ENCODE data around the gene ZNF444. TPM values are rescaled to one million over a fixed set of nuclear protein-coding genes. Genes with fewer than 3 reads are reported as not detected.

Gene ZNF444
- total RNA-seq, 2 donors from 2014 or later: 50.2 to 58.8 TPM

DNA sequence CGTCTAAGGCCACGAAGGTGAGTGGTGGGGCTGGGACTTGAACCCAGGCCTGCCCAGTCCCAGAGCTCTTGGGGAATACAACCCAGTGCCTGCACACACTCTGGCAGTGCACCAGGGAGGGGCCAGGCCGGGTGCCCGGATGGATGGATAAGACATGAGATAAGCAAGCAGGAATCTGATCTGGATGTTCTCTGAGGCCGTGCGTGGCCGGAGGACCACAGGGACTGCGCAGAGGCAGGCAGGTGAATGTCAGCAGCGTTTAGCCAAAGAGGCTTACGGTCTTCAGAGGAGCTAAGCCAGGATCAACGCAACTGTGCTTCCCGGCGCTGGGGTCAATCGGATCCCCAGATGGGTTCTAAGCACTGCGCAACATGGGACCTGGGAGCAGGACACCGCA, 21.5 kb upstream of the ZNF444 start:
- peak overlapping the region; percentile 72 for H3K4me3 Mint-ChIP-seq
- TF ChIP-seq, protein P1, sequence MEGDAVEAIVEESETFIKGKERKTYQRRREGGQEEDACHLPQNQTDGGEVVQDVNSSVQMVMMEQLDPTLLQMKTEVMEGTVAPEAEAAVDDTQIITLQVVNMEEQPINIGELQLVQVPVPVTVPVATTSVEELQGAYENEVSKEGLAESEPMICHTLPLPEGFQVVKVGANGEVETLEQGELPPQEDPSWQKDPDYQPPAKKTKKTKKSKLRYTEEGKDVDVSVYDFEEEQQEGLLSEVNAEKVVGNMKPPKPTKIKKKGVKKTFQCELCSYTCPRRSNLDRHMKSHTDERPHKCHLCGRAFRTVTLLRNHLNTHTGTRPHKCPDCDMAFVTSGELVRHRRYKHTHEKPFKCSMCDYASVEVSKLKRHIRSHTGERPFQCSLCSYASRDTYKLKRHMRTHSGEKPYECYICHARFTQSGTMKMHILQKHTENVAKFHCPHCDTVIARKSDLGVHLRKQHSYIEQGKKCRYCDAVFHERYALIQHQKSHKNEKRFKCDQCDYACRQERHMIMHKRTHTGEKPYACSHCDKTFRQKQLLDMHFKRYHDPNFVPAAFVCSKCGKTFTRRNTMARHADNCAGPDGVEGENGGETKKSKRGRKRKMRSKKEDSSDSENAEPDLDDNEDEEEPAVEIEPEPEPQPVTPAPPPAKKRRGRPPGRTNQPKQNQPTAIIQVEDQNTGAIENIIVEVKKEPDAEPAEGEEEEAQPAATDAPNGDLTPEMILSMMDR (conservative IDR thresholded peaks at IDR 0.05): no peak
- no peak overlapping the region for H3K27ac ChIP-seq (ENCODE audit: low read depth, low read length)

DNA sequence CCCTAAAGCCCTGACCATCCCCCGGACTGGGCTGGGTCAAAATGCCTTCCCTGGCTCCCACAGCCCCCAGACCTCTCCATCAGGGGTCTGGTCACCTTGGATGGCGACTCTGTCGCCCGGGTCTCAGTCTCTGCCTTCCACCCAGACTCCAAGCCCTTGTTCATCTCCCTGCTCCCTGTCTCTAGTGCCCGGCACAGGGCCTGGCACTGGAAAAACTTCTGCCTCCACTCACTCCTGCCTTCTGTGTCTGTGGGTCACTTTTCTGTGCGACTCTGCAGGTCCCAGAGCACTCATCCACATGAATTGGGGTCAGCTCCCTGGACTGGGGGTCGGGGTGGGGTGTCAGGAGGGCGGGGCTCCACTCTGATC, 21.1 kb upstream of the ZNF444 start:
- H3K27me3 Mint-ChIP-seq (ENCODE audit: insufficient read depth): no peaks in the 10 kb centered on the region
- Histone ChIP-seq H3K9ac (ENCODE audit: extremely low read depth, low read length, poor library complexity, severe bottlenecking) (peak overlapping the region; percentile 68), H3K36me3 (ENCODE audit: control insufficient read depth, insufficient read depth, low read length) (peaks cover 14% of the 10 kb centered on the region), H3K27me3 (ENCODE audit: control insufficient read depth, insufficient read depth, low read length, poor library complexity, severe bottlenecking) (no peaks in the 10 kb centered on the region), H3K4me3 (ENCODE audit: low read length) (peak overlapping the region; percentile 87), H3K9me3 (ENCODE audit: control insufficient read depth, low read length) (no peaks in the 10 kb centered on the region), H3K27ac (ENCODE audit: low read depth, low read length) (peak overlapping the region; percentile 58), H3K4me1 (ENCODE audit: control insufficient read depth, insufficient read depth, low read length) (peaks cover 3% of the 10 kb centered on the region)
- H3K9me3 Mint-ChIP-seq: no peaks in the 10 kb centered on the region
- whole genome bisulfite sequencing, 2 experiments (ENCODE audit: insufficient coverage in 1 of 2, insufficient read length in 1 of 2): 21 to 25% methylated on average over 2 to 8 of the region's 8 CpGs
- TF ChIP-seq, protein P1 (conservative IDR thresholded peaks at IDR 0.05): no peak
- peak overlapping the region; percentile 90 for H3K27ac Mint-ChIP-seq
- no peak for DNase-seq
- H3K4me3 Mint-ChIP-seq: peak overlapping the region; percentile 72
- H3K4me1 Mint-ChIP-seq: peaks cover 24% of the 10 kb centered on the region
- peaks cover 7% of the 10 kb centered on the region for H3K36me3 Mint-ChIP-seq (ENCODE audit: low read depth)

More for the DNA sequence above, 21.5 kb upstream of the ZNF444 start:
- H3K36me3 Mint-ChIP-seq (ENCODE audit: low read depth): peaks cover 7% of the 10 kb centered on the region
- Histone ChIP-seq H3K36me3 (ENCODE audit: control insufficient read depth, insufficient read depth, low read length) (peaks cover 19% of the 10 kb centered on the region), H3K4me3 (ENCODE audit: low read length) (peak overlapping the region; percentile 87), H3K9ac (ENCODE audit: extremely low read depth, low read length, poor library complexity, severe bottlenecking) (peak overlapping the region; percentile 68), H3K9me3 (ENCODE audit: control insufficient read depth, low read length) (no peaks in the 10 kb centered on the region), H3K27me3 (ENCODE audit: control insufficient read depth, insufficient read depth, low read length, poor library complexity, severe bottlenecking) (no peaks in the 10 kb centered on the region), H3K4me1 (ENCODE audit: control insufficient read depth, insufficient read depth, low read length) (peaks cover 3% of the 10 kb centered on the region)
- DNase-seq: no peak
- no peaks in the 10 kb centered on the region for H3K9me3 Mint-ChIP-seq
- 82 to 83% methylated on average over 15 to 16 of the region's 16 CpGs for WGBS, 2 experiments (ENCODE audit: insufficient coverage in 1 of 2, insufficient read length in 1 of 2)
- H3K4me1 Mint-ChIP-seq: peaks cover 28% of the 10 kb centered on the region
- no peaks in the 10 kb centered on the region for H3K27me3 Mint-ChIP-seq (ENCODE audit: insufficient read depth)
- peak overlapping the region; percentile 90 for H3K27ac Mint-ChIP-seq

DNA sequence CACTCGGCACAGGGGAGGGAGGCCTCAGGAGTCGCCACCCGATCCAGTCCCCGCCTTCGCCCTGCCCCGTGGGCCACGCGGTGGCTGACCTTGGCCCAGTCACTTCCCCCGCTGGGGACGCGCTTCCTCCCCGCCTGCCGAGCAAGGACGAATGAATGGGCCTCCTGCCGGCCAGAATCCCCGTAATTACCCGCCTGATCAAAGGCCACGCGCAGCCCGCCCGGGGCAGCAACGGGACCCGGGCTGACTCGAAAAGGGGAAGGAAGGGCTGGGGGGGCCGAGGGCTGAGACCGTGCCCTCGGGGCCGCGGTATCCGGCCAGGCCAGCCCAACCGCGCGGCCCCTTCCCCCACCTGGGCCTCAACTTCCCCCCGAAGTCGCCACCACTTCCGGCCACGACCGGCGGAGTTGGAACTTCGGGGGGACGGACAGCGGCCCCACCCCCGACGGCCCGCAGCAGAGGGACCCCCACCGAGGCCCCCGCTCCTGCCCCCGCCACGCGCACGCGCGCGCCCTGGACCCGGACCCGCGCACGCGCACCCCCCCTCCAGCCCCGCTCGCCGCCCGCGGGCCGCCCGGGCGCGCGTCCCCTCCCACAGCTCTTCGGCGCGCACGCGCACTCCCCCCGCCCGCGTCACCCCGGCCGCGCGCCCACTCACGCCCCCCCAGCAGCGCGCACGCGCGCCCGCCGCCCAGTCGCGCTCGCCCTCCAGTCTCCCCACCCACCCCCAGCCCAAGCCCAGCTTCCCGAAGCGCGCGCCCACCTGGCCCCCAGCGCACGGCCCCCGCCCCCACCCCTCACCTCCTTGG, 20.5 kb upstream of the ZNF444 start:
- no peaks in the 10 kb centered on the region for H3K27me3 Mint-ChIP-seq (ENCODE audit: insufficient read depth)
- Histone ChIP-seq H3K4me3 (ENCODE audit: low read length) (peak overlapping the region; percentile 87), H3K36me3 (ENCODE audit: control insufficient read depth, insufficient read depth, low read length) (peaks cover 11% of the 10 kb centered on the region), H3K4me1 (ENCODE audit: control insufficient read depth, insufficient read depth, low read length) (peaks cover 3% of the 10 kb centered on the region), H3K9ac (ENCODE audit: extremely low read depth, low read length, poor library complexity, severe bottlenecking) (peak overlapping the region; percentile 68), H3K9me3 (ENCODE audit: control insufficient read depth, low read length) (no peaks in the 10 kb centered on the region), H3K27me3 (ENCODE audit: control insufficient read depth, insufficient read depth, low read length, poor library complexity, severe bottlenecking) (no peaks in the 10 kb centered on the region), H3K27ac (ENCODE audit: low read depth, low read length) (peak overlapping the region; percentile 58)
- H3K9me3 Mint-ChIP-seq: no peaks in the 10 kb centered on the region
- H3K27ac Mint-ChIP-seq: peak overlapping the region; percentile 90
- peaks cover 5% of the 10 kb centered on the region for H3K36me3 Mint-ChIP-seq (ENCODE audit: low read depth)
- peaks cover 24% of the 10 kb centered on the region for H3K4me1 Mint-ChIP-seq
- 0 to 1% methylated on average over 14 to 87 of the region's 99 CpGs for WGBS, 2 experiments (ENCODE audit: insufficient coverage in 1 of 2, insufficient read length in 1 of 2)
- peak; percentile 85 for DNase-seq
- H3K4me3 Mint-ChIP-seq: peak overlapping the region; percentile 72
- TF ChIP-seq, protein P1 (conservative IDR thresholded peaks at IDR 0.05): peak; percentile 55
